Mesendoderm (in vitro differentiated cells): Measurements from ENCODE around the gene NTHL1.

Experiments
- DNase-seq: peaks from one replicate; pipeline ENCODE4 v3.0.0; 2013
- H2AK5ac ChIP-seq: 2 replicates; pipeline ENCODE4 v1.6.1; 2013; ENCODE audit warnings: low read length, inconsistent platforms
- H2BK120ac ChIP-seq: 2 replicates; pipeline ENCODE4 v1.6.1; 2013; ENCODE audit warnings: low read depth, mild to moderate bottlenecking, low read length, moderate library complexity, mixed read lengths
- H2BK15ac ChIP-seq: replicated peaks from 2 replicates; pipeline ENCODE4 v1.6.1; 2013; ENCODE audit warnings: low read depth, mild to moderate bottlenecking, moderate library complexity
- H2BK5ac ChIP-seq: 2 replicates; pipeline ENCODE4 v1.6.1; 2013; ENCODE audit warnings: low read length, inconsistent platforms
- H3K18ac ChIP-seq: 2 replicates; pipeline ENCODE4 v1.6.1; 2013; ENCODE audit warnings: mild to moderate bottlenecking, low read length, mixed read lengths
- H3K23ac ChIP-seq: one replicate; pipeline ENCODE4 v1.6.1; 2013; ENCODE audit warnings: low read length
- H3K27ac ChIP-seq: 2 replicates; pipeline ENCODE4 v1.5.1; 2013; ENCODE audit warnings: low read depth, mild to moderate bottlenecking, inconsistent platforms, low read length, moderate library complexity
- H3K27me3 ChIP-seq: 2 replicates; pipeline ENCODE4 v1.6.1; 2013; ENCODE audit warnings: low read length, control low read depth, mild to moderate bottlenecking, inconsistent platforms; ENCODE audit not compliant: insufficient read depth, poor library complexity
- H3K36me3 ChIP-seq: 2 replicates; pipeline ENCODE4 v1.6.1; 2013; ENCODE audit warnings: low read length, inconsistent platforms; ENCODE audit not compliant: control insufficient read depth, insufficient read depth
- H3K4ac ChIP-seq: one replicate; pipeline ENCODE4 v1.6.1; 2013; ENCODE audit warnings: low read depth, mild to moderate bottlenecking, low read length, moderate library complexity
- H3K4me1 ChIP-seq: 2 replicates; pipeline ENCODE4 v1.6.1; 2013; ENCODE audit warnings: low read depth, low read length, inconsistent platforms; ENCODE audit not compliant: control insufficient read depth
- H3K4me2 ChIP-seq: 2 replicates; pipeline ENCODE4 v1.6.1; 2013; ENCODE audit warnings: low read length
- H3K4me3 ChIP-seq: 2 replicates; pipeline ENCODE4 v1.5.1; 2013; ENCODE audit warnings: mild to moderate bottlenecking, low read length
- H3K56ac ChIP-seq: one replicate; pipeline ENCODE4 v1.6.1; 2013; ENCODE audit warnings: low read length
- H3K79me1 ChIP-seq: 2 replicates; pipeline ENCODE4 v1.6.1; 2013; ENCODE audit warnings: low read length, inconsistent platforms
- H3K79me2 ChIP-seq: 2 replicates; pipeline ENCODE4 v1.6.1; 2013; ENCODE audit warnings: mild to moderate bottlenecking, low read length; ENCODE audit not compliant: control insufficient read depth, insufficient read depth
- H3K9ac ChIP-seq: 2 replicates; pipeline ENCODE4 v1.6.1; 2013; ENCODE audit warnings: low read length, inconsistent platforms
- H4K5ac ChIP-seq: one replicate; pipeline ENCODE4 v1.6.1; 2013; ENCODE audit warnings: low read length
- H4K8ac ChIP-seq: one replicate; pipeline ENCODE4 v1.6.1; 2013; ENCODE audit warnings: low read depth, mild to moderate bottlenecking, control low read depth, low read length, moderate library complexity
- WGBS: extraction: QIAGEN DNeasy Blood & Tissue Kit; methylation state at CpG from one replicate; pipeline ENCODE4 v1.1.7; 2013; ENCODE audit warnings: low lambda C conversion rate, missing lambda C conversion rate; ENCODE audit not compliant: insufficient coverage; ENCODE audit errors: extremely low coverage; 5-methylcytosine and 5-hydroxymethylcytosine counted together

NTHL1 gene

DNA sequence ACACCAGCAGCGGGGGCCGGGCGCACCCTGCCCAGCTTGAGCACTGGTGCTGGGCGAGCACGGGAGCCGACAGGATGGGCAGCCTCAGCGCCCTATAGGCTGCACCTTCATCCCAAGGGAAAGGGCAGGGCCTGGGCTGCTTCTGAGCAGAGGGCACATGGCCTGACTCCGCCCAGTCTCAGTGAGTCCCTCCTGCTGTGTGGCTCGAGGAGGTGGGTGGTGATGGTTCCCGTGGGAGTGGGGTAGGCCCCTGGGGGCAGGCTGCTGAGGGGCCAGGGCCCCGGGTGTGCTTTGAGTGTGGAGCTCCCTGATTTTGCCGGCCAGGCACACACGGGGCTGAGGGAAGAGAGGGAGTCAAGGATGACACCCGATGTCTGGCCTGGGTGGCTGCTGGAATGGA is 38.0 kb upstream of the NTHL1 start:
- Histone ChIP-seq H3K79me2 (no peaks in the 10 kb centered on the region), H3K9ac (no peak overlapping the region), H3K79me1 (no peaks in the 10 kb centered on the region), H2AK5ac (no peak overlapping the region), H2BK5ac (no peak overlapping the region), H3K4ac (no peak overlapping the region), H3K4me3 (no peak overlapping the region), H3K18ac (no peak overlapping the region), H3K4me1 (peaks cover 1% of the 10 kb centered on the region), H3K56ac (no peak overlapping the region), H3K36me3 (peaks cover 2% of the 10 kb centered on the region), H3K27ac (no peak overlapping the region), H4K8ac (no peak overlapping the region), H2BK120ac (no peak overlapping the region), H4K5ac (no peak overlapping the region), H2BK15ac (no peak overlapping the region), H3K4me2 (no peak overlapping the region), H3K27me3 (no peaks in the 10 kb centered on the region), H3K23ac (no peak overlapping the region)
- DNase-seq, result no peak
- WGBS, result no CpG with 5 or more reads among the region's 14 CpGs

DNA sequence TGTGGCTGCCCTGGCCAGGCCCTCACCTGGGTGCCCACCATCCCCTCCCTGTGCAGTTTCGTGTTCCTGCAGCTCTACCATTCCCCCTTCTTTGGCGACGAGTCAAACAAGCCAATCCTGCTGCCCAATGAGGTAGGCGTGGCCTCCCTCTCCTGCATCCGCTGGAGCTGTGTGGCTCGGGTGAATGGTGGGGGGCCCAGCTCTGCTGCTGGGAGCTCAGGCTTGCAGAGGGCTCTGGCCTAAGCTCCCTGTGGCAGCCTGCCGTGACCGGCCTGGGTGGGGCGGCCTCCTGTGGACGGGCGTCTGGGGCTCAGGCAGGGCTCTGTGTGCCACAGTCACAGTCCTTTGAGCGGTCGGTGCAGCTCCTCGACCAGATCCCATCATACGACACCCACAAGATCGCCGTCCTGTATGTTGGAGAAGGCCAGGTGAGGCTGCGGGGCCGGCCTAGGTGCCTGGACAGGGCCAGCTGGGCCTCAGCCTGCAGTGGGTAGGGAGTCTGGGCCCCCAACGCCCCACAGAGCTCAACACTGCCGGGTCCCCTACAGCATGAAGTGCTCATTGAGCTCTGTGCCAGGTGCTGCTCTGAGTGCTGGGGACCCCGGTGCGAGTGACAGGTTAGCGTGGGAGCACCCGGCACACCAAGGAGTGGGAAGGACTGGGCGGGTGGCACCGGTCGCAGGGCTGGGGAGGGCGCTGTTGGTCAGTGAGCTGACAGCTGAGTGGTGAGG is 37.4 kb upstream of the NTHL1 start:
- Histone ChIP-seq H2AK5ac (no peak overlapping the region), H3K27ac (no peak overlapping the region), H3K79me2 (no peaks in the 10 kb centered on the region), H3K4me2 (no peak overlapping the region), H2BK120ac (no peak overlapping the region), H3K9ac (no peak overlapping the region), H3K18ac (no peak overlapping the region), H3K27me3 (no peaks in the 10 kb centered on the region), H3K36me3 (peaks cover 2% of the 10 kb centered on the region), H4K8ac (no peak overlapping the region), H3K23ac (no peak overlapping the region), H3K4me3 (no peak overlapping the region), H2BK5ac (no peak overlapping the region), H3K4me1 (no peaks in the 10 kb centered on the region), H3K79me1 (no peaks in the 10 kb centered on the region), H2BK15ac (no peak overlapping the region), H4K5ac (no peak overlapping the region), H3K4ac (no peak overlapping the region), H3K56ac (no peak overlapping the region)
- no CpG with 5 or more reads among the region's 29 CpGs for WGBS
- DNase-seq, result no peak

DNA sequence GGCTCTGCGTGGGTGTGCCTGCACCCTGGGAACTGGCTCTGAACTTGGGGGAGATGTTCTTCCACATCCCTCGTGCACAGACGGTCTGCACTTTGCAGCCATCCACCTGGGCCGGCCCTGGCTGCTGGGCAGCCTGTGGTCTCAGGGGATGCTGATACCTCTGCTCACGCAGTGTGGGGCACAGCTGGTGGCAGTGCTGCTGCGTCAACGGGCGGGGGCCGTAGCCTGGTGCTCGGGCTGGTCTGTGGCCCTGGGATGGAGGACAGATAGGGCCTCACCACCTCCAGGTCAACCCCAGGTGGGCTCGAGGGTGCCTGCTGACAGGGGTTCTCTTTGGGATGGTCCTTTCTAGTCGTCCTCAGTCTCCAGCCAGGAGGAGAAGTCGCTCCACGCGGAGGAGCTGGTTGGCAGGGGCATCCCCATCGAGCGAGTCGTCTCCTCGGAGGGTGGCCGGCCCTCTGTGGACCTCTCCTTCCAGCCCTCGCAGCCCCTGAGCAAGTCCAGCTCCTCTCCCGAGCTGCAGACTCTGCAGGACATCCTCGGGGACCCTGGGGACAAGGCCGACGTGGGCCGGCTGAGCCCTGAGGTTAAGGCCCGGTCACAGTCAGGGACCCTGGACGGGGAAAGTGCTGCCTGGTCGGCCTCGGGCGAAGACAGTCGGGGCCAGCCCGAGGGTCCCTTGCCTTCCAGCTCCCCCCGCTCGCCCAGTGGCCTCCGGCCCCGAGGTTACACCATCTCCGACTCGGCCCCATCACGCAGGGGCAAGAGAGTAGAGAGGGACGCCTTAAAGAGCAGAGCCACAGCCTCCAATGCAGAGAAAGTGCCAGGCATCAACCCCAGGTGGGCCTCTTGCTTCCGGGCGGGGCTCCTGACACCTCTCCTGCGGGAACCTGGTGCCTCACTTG is 36.5 kb upstream of the NTHL1 start:
- no peak overlapping the region for H4K8ac ChIP-seq
- H2AK5ac ChIP-seq, result no peak overlapping the region
- no peak overlapping the region for H2BK5ac ChIP-seq
- DNase-seq, result no peak
- no peak overlapping the region for H3K4me3 ChIP-seq
- H2BK120ac ChIP-seq, result no peak overlapping the region
- H3K4me1 ChIP-seq, result no peaks in the 10 kb centered on the region
- WGBS, result no CpG with 5 or more reads among the region's 44 CpGs
- H3K79me1 ChIP-seq, result no peaks in the 10 kb centered on the region
- no peak overlapping the region for H3K4me2 ChIP-seq
- H3K56ac ChIP-seq, result no peak overlapping the region
- H3K27me3 ChIP-seq, result no peaks in the 10 kb centered on the region
- H4K5ac ChIP-seq, result no peak overlapping the region
- no peak overlapping the region for H3K23ac ChIP-seq
- H3K9ac ChIP-seq, result no peak overlapping the region
- no peak overlapping the region for H3K4ac ChIP-seq
- H3K79me2 ChIP-seq, result no peaks in the 10 kb centered on the region
- H3K18ac ChIP-seq, result no peak overlapping the region
- peaks cover 4% of the 10 kb centered on the region for H3K36me3 ChIP-seq
- H2BK15ac ChIP-seq, result no peak overlapping the region
- no peak overlapping the region for H3K27ac ChIP-seq

DNA sequence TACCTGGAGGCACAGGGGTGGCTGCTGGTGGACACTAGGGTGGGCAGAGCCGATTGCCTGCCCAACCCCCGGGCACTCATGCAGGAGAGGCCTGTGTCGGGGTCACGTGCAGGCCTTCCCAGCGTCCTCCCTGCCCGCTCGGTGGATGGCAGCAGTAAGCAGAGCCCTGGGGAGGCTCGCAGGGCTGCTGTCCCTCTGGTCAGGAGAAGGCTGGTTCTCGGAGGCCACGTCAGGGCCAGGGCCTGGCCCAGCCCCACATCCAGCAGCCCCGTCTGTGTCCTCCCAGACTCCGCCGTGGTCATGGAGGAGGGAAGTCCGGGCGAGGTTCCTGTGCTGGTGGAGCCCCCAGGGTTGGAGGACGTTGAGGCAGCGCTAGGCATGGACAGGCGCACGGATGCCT is 35.8 kb upstream of the NTHL1 start:
- Histone ChIP-seq H3K18ac (no peak overlapping the region), H2BK15ac (no peak overlapping the region), H3K36me3 (peaks cover 4% of the 10 kb centered on the region), H3K79me1 (no peaks in the 10 kb centered on the region), H3K4ac (no peak overlapping the region), H3K4me2 (no peak overlapping the region), H3K9ac (no peak overlapping the region), H3K56ac (no peak overlapping the region), H3K27me3 (no peaks in the 10 kb centered on the region), H3K79me2 (no peaks in the 10 kb centered on the region), H3K4me3 (no peak overlapping the region), H2BK5ac (no peak overlapping the region), H4K8ac (no peak overlapping the region), H2AK5ac (no peak overlapping the region), H3K4me1 (no peaks in the 10 kb centered on the region), H3K27ac (no peak overlapping the region), H3K23ac (no peak overlapping the region), H4K5ac (no peak overlapping the region), H2BK120ac (no peak overlapping the region)
- no CpG with 5 or more reads among the region's 19 CpGs for WGBS
- no peak for DNase-seq

DNA sequence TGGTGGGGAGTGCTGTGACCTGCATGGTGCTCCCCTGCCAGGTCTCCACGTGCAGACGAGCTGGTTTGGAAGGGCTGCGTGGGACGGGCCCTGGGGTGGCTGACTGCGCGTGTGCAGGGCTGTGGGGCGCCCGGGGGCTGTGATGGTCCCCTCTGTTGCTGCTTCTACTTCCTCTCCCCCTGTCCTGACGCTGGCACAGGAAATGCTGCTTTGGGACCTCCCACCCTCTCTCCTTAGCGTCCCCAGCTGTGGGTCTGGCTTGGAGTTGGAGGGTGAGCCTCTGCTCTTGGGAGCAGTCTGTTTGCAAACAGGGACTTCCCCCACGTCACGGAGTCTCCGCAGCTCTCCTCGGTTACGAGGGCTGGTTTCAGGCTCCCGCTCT is 35.3 kb upstream of the NTHL1 start:
- Histone ChIP-seq H3K27ac (no peak overlapping the region), H3K79me1 (no peaks in the 10 kb centered on the region), H2AK5ac (no peak overlapping the region), H3K4me1 (no peaks in the 10 kb centered on the region), H3K56ac (no peak overlapping the region), H3K36me3 (peaks cover 4% of the 10 kb centered on the region), H2BK5ac (no peak overlapping the region), H2BK120ac (no peak overlapping the region), H3K23ac (no peak overlapping the region), H3K27me3 (no peaks in the 10 kb centered on the region), H3K4ac (no peak overlapping the region), H2BK15ac (no peak overlapping the region), H3K4me2 (no peak overlapping the region), H4K5ac (no peak overlapping the region), H3K79me2 (no peaks in the 10 kb centered on the region), H4K8ac (no peak overlapping the region), H3K9ac (no peak overlapping the region), H3K18ac (no peak overlapping the region), H3K4me3 (no peak overlapping the region)
- WGBS, result no CpG with 5 or more reads among the region's 16 CpGs
- DNase-seq, result no peak
